HCT116 (cell line): ENCODE data around the gene OLFML1. TPM values are rescaled to one million over a fixed set of nuclear protein-coding genes. Genes with fewer than 3 reads are reported as not detected.

Experiments used
- ATAC-seq: fragments of 200-7000 bp; cut with Tn5 transposase; 2 replicates; pipeline ENCODE4 v1.9.1; 2020; ENCODE audit warnings: mild to moderate bottlenecking, moderate library complexity
- BruUV-seq: library from RNA; stranded (reverse); fragments of 400-500 nt; replicated peaks from 2 replicates; lab custom pipeline; 2021; lab: Mats Ljungman, UMichigan
- CTCF ChIA-PET: fragments of 300-600 bp; sonication (Branson Sonifier 250); formaldehyde crosslinking; loops from one replicate; lab custom pipeline; 2021; ENCODE audit warnings: antibody characterized with exemption; lab: Charles Lee
- POLR2A ChIA-PET: fragments of 300-600, 350-600 bp; sonication (Branson Sonifier 250); formaldehyde crosslinking; loops from one replicate; lab custom pipeline; 2021; ENCODE audit warnings: antibody characterized with exemption; lab: Charles Lee
- RAD21 ChIA-PET, 2 experiments: fragments of 300-600 bp; sonication (Branson Sonifier 250); formaldehyde crosslinking; loops; one replicate each; lab custom pipeline; 2023; ENCODE audit warnings: low total read pairs in 2 of 2; ENCODE audit not compliant: uncharacterized antibody in 2 of 2, unreplicated experiment in 2 of 2, low non-redundant PET in 1 of 2; lab: Charles Lee
- DNase-seq: peaks from one replicate; pipeline ENCODE4 v3.0.0-alpha.2; 2010; ENCODE audit warnings: low read depth, low spot score
- H2AFZ ChIP-seq: fragments of 200-600 bp; shearing (Covaris generic), sonication (generic); 2 replicates; pipeline ENCODE4 v1.6.1; 2017; ENCODE audit warnings: low read depth, mixed run types, mixed read lengths, antibody characterized with exemption, low read length; ENCODE audit not compliant: poor library complexity, severe bottlenecking
- H3K27ac ChIP-seq: 2 replicates; pipeline ENCODE4 v1.5.1; 2012; ENCODE audit warnings: low read depth, low read length
- H3K27me3 ChIP-seq: fragments of 200-600 bp; sonication (generic); 2 replicates; pipeline ENCODE4 v1.6.1; 2016; ENCODE audit warnings: mixed run types, low read length, mixed read lengths; ENCODE audit not compliant: insufficient read depth
- H3K36me3 ChIP-seq, 2 experiments: fragments of 200-500 bp in 1 of 2; fragments of 200-600 bp in 1 of 2; sonication (Bioruptor generic) in 1 of 2; sonication (generic) in 1 of 2; 2 replicates each; pipeline versions ENCODE4 v1.5.1 to v1.6.1; 2014 to 2016; ENCODE audit warnings: low read length in 2 of 2, inconsistent platforms in 1 of 2, mixed read lengths in 1 of 2, mixed run types in 1 of 2; ENCODE audit not compliant: insufficient read depth in 2 of 2, control insufficient read depth in 1 of 2
- H3K4me1 ChIP-seq, 2 experiments: fragments of 200-600 bp in 1 of 2; sonication (generic) in 1 of 2; 2 replicates each; pipeline versions ENCODE4 v1.5.1 to v1.6.1; 2012 to 2017; ENCODE audit warnings: low read length in 2 of 2, inconsistent platforms in 1 of 2, mild to moderate bottlenecking in 1 of 2, mixed read lengths in 1 of 2, mixed run types in 1 of 2, moderate library complexity in 1 of 2; ENCODE audit not compliant: insufficient read depth in 2 of 2, control insufficient read depth in 1 of 2
- H3K4me2 ChIP-seq: fragments of 200-600 bp; sonication (generic); 2 replicates; pipeline ENCODE4 v1.6.1; 2017; ENCODE audit warnings: mixed run types, low read length, mixed read lengths
- H3K4me3 ChIP-seq, 2 experiments: fragments of 200-600 bp in 1 of 2; sonication (generic) in 1 of 2; replicated peaks in 1 of 2; 2 replicates each; pipeline ENCODE4 v1.5.1; 2011 to 2016; ENCODE audit warnings: low read length in 2 of 2, control low read depth in 1 of 2, low read depth in 1 of 2, mild to moderate bottlenecking in 1 of 2, mixed read lengths in 1 of 2, mixed run types in 1 of 2
- H3K79me2 ChIP-seq: fragments of 200-600 bp; sonication (generic); 2 replicates; pipeline ENCODE4 v1.6.1; 2017; ENCODE audit warnings: mild to moderate bottlenecking, mixed run types, low read length, moderate library complexity, mixed read lengths; ENCODE audit not compliant: insufficient read depth
- H3K9ac ChIP-seq: fragments of 200-600 bp; sonication (generic); 2 replicates; pipeline ENCODE4 v1.6.1; 2016; ENCODE audit warnings: low read length, mixed read lengths
- H3K9me2 ChIP-seq: fragments of 200-600 bp; sonication (generic), shearing (Covaris generic); 2 replicates; pipeline ENCODE4 v1.6.1; 2017; ENCODE audit warnings: mixed run types, mild to moderate bottlenecking, moderate library complexity; ENCODE audit not compliant: insufficient read depth
- H3K9me3 ChIP-seq, 2 experiments: fragments of 200-500 bp in 1 of 2; fragments of 200-600 bp in 1 of 2; sonication (Bioruptor generic) in 1 of 2; sonication (generic) in 1 of 2; 2 replicates each; pipeline ENCODE4 v1.6.1; 2014 to 2017; ENCODE audit warnings: low read length in 2 of 2, mixed read lengths in 2 of 2, inconsistent platforms in 1 of 2, low read depth in 1 of 2, mild to moderate bottlenecking in 1 of 2, mixed run types in 1 of 2, moderate library complexity in 1 of 2; ENCODE audit not compliant: control insufficient read depth in 1 of 2, insufficient read depth in 1 of 2
- H4K20me1 ChIP-seq: fragments of 200-600 bp; sonication (generic), shearing (Covaris generic); 2 replicates; pipeline ENCODE4 v1.6.1; 2017; ENCODE audit warnings: mixed run types, mild to moderate bottlenecking, moderate library complexity; ENCODE audit not compliant: insufficient read depth
- CBX3 ChIP-seq: IDR thresholded peaks from 2 replicates; pipeline ENCODE4 v1.6.1; 2012; ENCODE audit warnings: low read depth
- ELF1 ChIP-seq: IDR thresholded peaks from 2 replicates; pipeline ENCODE4 v1.6.1; 2012; ENCODE audit warnings: low read depth, borderline replicate concordance
- FOSL1 ChIP-seq: IDR thresholded peaks from 2 replicates; pipeline ENCODE4 v1.6.1; 2012; ENCODE audit warnings: low read depth
- RAD21 ChIP-seq: IDR thresholded peaks from 2 replicates; pipeline ENCODE4 v1.6.1; 2012; ENCODE audit warnings: low read depth, mild to moderate bottlenecking
- ZFX ChIP-seq: fragments of 450-650 bp; IDR thresholded peaks from 2 replicates; pipeline ENCODE4 v1.6.1; 2017
- intact Hi-C: fragments of 100-400 bp; cut with micrococcal nuclease; formaldehyde crosslinking; loops from 2 replicates; pipeline ENCODE4 v1.10.0; 2022
- total RNA-seq: library from RNA; stranded (reverse); gene quantifications from one replicate; pipeline ENCODE4 v1.2.1, GENCODE V29; 2021; ENCODE audit not compliant: unreplicated experiment
- TF ChIP-seq, protein P1 (sequence below): IDR thresholded peaks from 2 replicates; pipeline ENCODE4 v1.6.1; 2012
- TF ChIP-seq, protein P2 (sequence below): IDR thresholded peaks from 2 replicates; pipeline ENCODE4 v1.6.1; 2011; ENCODE audit warnings: mild to moderate bottlenecking, low read length, moderate library complexity; ENCODE audit not compliant: insufficient replicate concordance; ENCODE audit errors: extremely low read depth

The OLFML1 gene
- total RNA-seq, 1 experiment from 2014 or later, result not detected

DNA sequence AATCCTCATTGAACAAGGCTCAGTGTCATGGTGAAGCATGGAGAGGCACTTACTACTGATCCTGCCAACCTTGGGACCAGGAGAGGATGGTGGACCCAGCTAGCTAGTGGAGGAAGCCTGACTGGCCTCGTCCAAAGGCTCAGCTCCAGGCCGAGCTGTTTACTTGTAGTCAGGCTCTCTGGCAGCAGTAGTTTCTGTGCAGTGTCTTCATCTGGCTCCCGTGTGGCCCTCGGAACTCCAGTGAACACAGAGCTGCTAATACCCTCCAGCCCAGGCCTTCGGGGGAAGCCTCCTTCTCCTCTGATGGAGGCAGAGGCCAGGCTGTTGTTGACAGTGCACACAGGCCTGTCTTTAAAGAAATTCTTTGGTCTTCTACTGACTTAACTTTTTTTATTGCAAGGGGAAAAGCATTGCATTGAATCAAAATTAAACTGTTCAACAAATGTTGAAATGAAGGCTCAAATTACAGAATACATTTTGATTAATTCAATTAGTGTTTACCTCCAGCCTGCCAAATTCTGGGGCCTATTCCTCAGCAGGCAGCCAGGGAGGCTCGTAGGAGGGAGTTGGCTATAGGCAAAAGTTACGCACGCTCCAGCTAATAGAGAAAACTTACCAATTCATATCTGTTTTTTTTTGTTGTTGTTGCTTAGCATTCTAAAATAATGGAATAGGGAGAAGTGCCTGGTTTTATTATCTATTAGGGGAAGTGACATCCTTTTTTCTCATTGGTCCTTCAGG is 47.3 kb downstream of the OLFML1 start:
- H3K4me1 ChIP-seq, result no peaks in the 10 kb centered on the region
- no peaks in the 10 kb centered on the region for H3K36me3 ChIP-seq
- TF ChIP-seq ZFX (no peak), ELF1 (no peak), RAD21 (no peak), CBX3 (no peak), FOSL1 (no peak)
- TF ChIP-seq, protein P1, sequence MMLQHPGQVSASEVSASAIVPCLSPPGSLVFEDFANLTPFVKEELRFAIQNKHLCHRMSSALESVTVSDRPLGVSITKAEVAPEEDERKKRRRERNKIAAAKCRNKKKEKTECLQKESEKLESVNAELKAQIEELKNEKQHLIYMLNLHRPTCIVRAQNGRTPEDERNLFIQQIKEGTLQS, result no peak
- TF ChIP-seq, protein P2, sequence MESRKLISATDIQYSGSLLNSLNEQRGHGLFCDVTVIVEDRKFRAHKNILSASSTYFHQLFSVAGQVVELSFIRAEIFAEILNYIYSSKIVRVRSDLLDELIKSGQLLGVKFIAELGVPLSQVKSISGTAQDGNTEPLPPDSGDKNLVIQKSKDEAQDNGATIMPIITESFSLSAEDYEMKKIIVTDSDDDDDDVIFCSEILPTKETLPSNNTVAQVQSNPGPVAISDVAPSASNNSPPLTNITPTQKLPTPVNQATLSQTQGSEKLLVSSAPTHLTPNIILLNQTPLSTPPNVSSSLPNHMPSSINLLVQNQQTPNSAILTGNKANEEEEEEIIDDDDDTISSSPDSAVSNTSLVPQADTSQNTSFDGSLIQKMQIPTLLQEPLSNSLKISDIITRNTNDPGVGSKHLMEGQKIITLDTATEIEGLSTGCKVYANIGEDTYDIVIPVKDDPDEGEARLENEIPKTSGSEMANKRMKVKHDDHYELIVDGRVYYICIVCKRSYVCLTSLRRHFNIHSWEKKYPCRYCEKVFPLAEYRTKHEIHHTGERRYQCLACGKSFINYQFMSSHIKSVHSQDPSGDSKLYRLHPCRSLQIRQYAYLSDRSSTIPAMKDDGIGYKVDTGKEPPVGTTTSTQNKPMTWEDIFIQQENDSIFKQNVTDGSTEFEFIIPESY, result no peak
- H3K9ac ChIP-seq, result no peak overlapping the region
- no peaks in the 10 kb centered on the region for H3K9me2 ChIP-seq
- no peak overlapping the region for H2AFZ ChIP-seq
- no peak overlapping the region for H3K4me3 ChIP-seq
- no TSS peak for BruUV-seq
- POLR2A ChIA-PET, result no interaction called here
- no peak overlapping the region for H3K4me2 ChIP-seq
- no peaks in the 10 kb centered on the region for H4K20me1 ChIP-seq
- intact Hi-C loops, result no loop called here
- CTCF ChIA-PET, result no interaction called here
- H3K79me2 ChIP-seq, result no peaks in the 10 kb centered on the region
- H3K9me3 ChIP-seq, result no peaks in the 10 kb centered on the region
- RAD21 ChIA-PET, result no interaction called here
- ATAC-seq, result no peak
- H3K27me3 ChIP-seq, result peaks cover 7% of the 10 kb centered on the region; the same call in 1 of the 2 replicates
- H3K27ac ChIP-seq, result no peak overlapping the region
- DNase-seq, result no peak
